NCI-H187 treated with DMSO at 0.1 percent for 48 hours (cell line): ENCODE data around the gene NFE2L1.
A peak's percentile ranks its signal among the peaks of the same experiment; 100 is the strongest.

Source experiments
- DNase-seq: peaks from one replicate; lab custom pipeline; 2025; lab: John Stamatoyannopoulos, UW

NFE2L1 gene

GRCh38 chr17:48047113-48047740 is 932 bp upstream of the NFE2L1 start:
- no peak for DNase-seq

GRCh38 chr17:48048384-48049126 is 396 bp downstream of the NFE2L1 start:
- no peak for DNase-seq

GRCh38 chr17:48051283-48051682 is 3.1 kb downstream of the NFE2L1 start:
- no peak for DNase-seq

GRCh38 chr17:48051706-48052486 is 3.7 kb downstream of the NFE2L1 start:
- no peak for DNase-seq

GRCh38 chr17:48052956-48053757 is 5.0 kb downstream of the NFE2L1 start:
- DNase-seq = no peak

GRCh38 chr17:48053758-48054237 is 5.6 kb downstream of the NFE2L1 start:
- DNase-seq = no peak

GRCh38 chr17:48054238-48055185 is 6.4 kb downstream of the NFE2L1 start:
- DNase-seq = peak; percentile 90

GRCh38 chr17:48055531-48056245 is 7.5 kb downstream of the NFE2L1 start:
- DNase-seq = no peak

GRCh38 chr17:48056246-48056745 is 8.1 kb downstream of the NFE2L1 start:
- DNase-seq = no peak

GRCh38 chr17:48056879-48057278 is 8.7 kb downstream of the NFE2L1 start:
- DNase-seq = no peak

- no peak for DNase-seq
Measured at GRCh38 chr17:48057626-48058025, 9.5 kb downstream of the NFE2L1 start.

GRCh38 chr17:48058393-48059124 is 10.4 kb downstream of the NFE2L1 start:
- DNase-seq = no peak

GRCh38 chr17:48059125-48059668 is 11.0 kb downstream of the NFE2L1 start:
- no peak for DNase-seq

GRCh38 chr17:48060249-48060648 is 12.1 kb downstream of the NFE2L1 start:
- no peak for DNase-seq

- DNase-seq = no peak
Measured at GRCh38 chr17:48062273-48062672, 14.1 kb downstream of the NFE2L1 start.

GRCh38 chr17:48064638-48065037 is 16.5 kb downstream of the NFE2L1 start:
- DNase-seq = no peak

GRCh38 chr17:48066192-48066591 is 18.0 kb downstream of the NFE2L1 start:
- DNase-seq = no peak

GRCh38 chr17:48066656-48067055 is 18.5 kb downstream of the NFE2L1 start:
- DNase-seq = no peak

GRCh38 chr17:48067245-48067644 is 19.1 kb downstream of the NFE2L1 start:
- no peak for DNase-seq
